SU-DHL-6 (cell line): ENCODE data around the gene MAST2.

Experiments
- H2AFZ ChIP-seq: fragments of 200-600 bp; sonication (generic); 2 replicates; pipeline ENCODE4 v1.6.1; 2014; ENCODE audit warnings: low read depth, mild to moderate bottlenecking, moderate library complexity, mixed read lengths, antibody characterized with exemption, low read length; ENCODE audit not compliant: severe bottlenecking
- H3F3A ChIP-seq: fragments of 200-600 bp; shearing (Covaris generic); 2 replicates; pipeline ENCODE4 v1.6.0; 2016; ENCODE audit warnings: antibody characterized with exemption, mild to moderate bottlenecking; ENCODE audit not compliant: insufficient read depth
- H3K27ac ChIP-seq: fragments of 200-600 bp; sonication (generic); 2 replicates; pipeline ENCODE4 v1.5.1; 2016; ENCODE audit warnings: low read depth, mild to moderate bottlenecking, low read length, moderate library complexity, mixed read lengths
- H3K27me3 ChIP-seq: fragments of 200-600 bp; sonication (generic), shearing (Covaris generic); 2 replicates; pipeline ENCODE4 v1.6.0; 2014; ENCODE audit warnings: mild to moderate bottlenecking, low read length
- H3K36me3 ChIP-seq: fragments of 200-600 bp; sonication (generic); 2 replicates; pipeline ENCODE4 v1.6.1; 2014; ENCODE audit warnings: mild to moderate bottlenecking, low read length, mixed read lengths
- H3K4me2 ChIP-seq: fragments of 300-600, 200-600 bp; shearing (Covaris generic), sonication (generic); 2 replicates; pipeline ENCODE4 v1.6.0; 2014; ENCODE audit warnings: low read length, low read depth, mild to moderate bottlenecking; ENCODE audit not compliant: poor library complexity, severe bottlenecking
- H3K4me3 ChIP-seq: fragments of 200-600 bp; sonication (generic); 2 replicates; pipeline ENCODE4 v1.5.1; 2014; ENCODE audit warnings: antibody characterized with exemption, low read length, mild to moderate bottlenecking, mixed read lengths; ENCODE audit not compliant: insufficient read depth, poor library complexity, severe bottlenecking
- H3K79me2 ChIP-seq: fragments of 200-600 bp; sonication (generic); 2 replicates; pipeline ENCODE4 v1.6.1; 2014; ENCODE audit warnings: mild to moderate bottlenecking, low read length, moderate library complexity; ENCODE audit not compliant: insufficient read depth
- H3K9ac ChIP-seq: fragments of 200-600 bp; sonication (generic); 2 replicates; pipeline ENCODE4 v1.7.0; 2014; ENCODE audit warnings: mild to moderate bottlenecking, low read length
- H3K9me2 ChIP-seq: fragments of 200-600 bp; sonication (generic); replicated peaks from 2 replicates; pipeline ENCODE4 v1.6.1; 2014; ENCODE audit warnings: low read length; ENCODE audit not compliant: insufficient read depth
- H3K9me3 ChIP-seq: fragments of 200-600 bp; sonication (generic); 2 replicates; pipeline ENCODE4 v1.6.1; 2014; ENCODE audit warnings: low read length, mixed read lengths; ENCODE audit not compliant: insufficient read depth
- H4K20me1 ChIP-seq: fragments of 200-600 bp; sonication (generic); 2 replicates; pipeline ENCODE4 v1.6.1; 2014; ENCODE audit warnings: low read depth, mild to moderate bottlenecking, antibody characterized with exemption, low read length, moderate library complexity, mixed read lengths
- EZH2phosphoT487 ChIP-seq: fragments of 200-600 bp; sonication (generic), shearing (Covaris generic); conservative IDR thresholded peaks from 2 replicates; pipeline ENCODE4 v1.6.1; 2018; ENCODE audit warnings: mild to moderate bottlenecking, antibody characterized with exemption, low read length, moderate library complexity, mixed read lengths
- TF ChIP-seq, protein P1 (sequence below): fragments of 200-600 bp; sonication (generic); IDR thresholded peaks from one replicate; pipeline ENCODE4 v1.5.1; 2017; ENCODE audit warnings: antibody characterized with exemption, mild to moderate bottlenecking, low read length, moderate library complexity; ENCODE audit not compliant: insufficient read depth, poor library complexity, severe bottlenecking

MAST2 gene

DNA sequence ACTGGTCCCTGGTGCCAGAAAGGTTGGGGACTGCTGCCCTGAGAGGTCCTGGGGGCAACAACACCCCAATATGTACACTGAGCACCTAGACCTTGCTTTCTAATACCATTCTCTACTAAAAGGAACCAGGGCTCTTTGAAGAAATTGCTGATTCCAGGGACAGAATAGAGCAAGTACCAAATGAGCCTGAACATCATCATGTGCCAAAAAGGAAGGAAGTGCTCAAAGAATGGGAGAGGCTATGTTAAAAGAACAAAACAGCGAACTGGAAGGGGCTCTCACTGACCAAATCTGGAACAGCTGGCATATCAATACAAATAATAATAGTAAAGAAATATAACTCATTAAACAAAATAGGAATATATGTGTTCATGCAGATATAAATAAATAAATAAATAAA is 278.2 kb downstream of the MAST2 start:
- no peak overlapping the region for H3K4me2 ChIP-seq
- no peaks in the 10 kb centered on the region for H3F3A ChIP-seq
- H2AFZ ChIP-seq = no peak overlapping the region
- no peaks in the 10 kb centered on the region for H3K27me3 ChIP-seq
- no peak overlapping the region for H3K27ac ChIP-seq
- H3K9me2 ChIP-seq = no peaks in the 10 kb centered on the region
- H3K9me3 ChIP-seq = peaks cover 7% of the 10 kb centered on the region; the same call in 1 of the 2 replicates
- no peaks in the 10 kb centered on the region for H3K79me2 ChIP-seq
- no peaks in the 10 kb centered on the region for H4K20me1 ChIP-seq
- TF ChIP-seq EZH2phosphoT487 = no peak
- TF ChIP-seq, protein P1, sequence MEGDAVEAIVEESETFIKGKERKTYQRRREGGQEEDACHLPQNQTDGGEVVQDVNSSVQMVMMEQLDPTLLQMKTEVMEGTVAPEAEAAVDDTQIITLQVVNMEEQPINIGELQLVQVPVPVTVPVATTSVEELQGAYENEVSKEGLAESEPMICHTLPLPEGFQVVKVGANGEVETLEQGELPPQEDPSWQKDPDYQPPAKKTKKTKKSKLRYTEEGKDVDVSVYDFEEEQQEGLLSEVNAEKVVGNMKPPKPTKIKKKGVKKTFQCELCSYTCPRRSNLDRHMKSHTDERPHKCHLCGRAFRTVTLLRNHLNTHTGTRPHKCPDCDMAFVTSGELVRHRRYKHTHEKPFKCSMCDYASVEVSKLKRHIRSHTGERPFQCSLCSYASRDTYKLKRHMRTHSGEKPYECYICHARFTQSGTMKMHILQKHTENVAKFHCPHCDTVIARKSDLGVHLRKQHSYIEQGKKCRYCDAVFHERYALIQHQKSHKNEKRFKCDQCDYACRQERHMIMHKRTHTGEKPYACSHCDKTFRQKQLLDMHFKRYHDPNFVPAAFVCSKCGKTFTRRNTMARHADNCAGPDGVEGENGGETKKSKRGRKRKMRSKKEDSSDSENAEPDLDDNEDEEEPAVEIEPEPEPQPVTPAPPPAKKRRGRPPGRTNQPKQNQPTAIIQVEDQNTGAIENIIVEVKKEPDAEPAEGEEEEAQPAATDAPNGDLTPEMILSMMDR = no peak
- no peak overlapping the region for H3K4me3 ChIP-seq
- H3K9ac ChIP-seq = no peak overlapping the region
- H3K36me3 ChIP-seq = 0 out of 2 replicates have a peak, but pooled peaks cover 7% of the 10 kb centered on the region

DNA sequence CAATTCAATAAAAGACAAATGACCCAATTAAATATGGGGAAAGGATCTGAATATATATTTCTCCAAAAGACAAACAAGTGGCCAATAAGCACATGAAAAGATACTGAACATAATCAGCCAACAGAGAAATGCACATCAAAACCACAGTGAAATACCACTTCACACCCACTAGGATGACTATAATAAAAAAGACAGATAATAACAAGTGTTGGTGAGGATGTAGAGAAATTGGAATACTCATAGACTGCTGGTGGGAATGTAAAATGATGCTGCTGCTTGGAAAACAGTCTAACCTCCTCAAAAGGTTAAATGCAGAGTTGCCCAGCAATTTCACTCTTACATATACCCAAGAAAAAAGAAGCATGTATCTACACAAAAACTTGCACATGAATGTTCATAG is 280.2 kb downstream of the MAST2 start:
- Histone ChIP-seq H3K27ac (no peak overlapping the region), H3K9me2 (no peaks in the 10 kb centered on the region), H4K20me1 (no peaks in the 10 kb centered on the region), H3K36me3 (0 out of 2 replicates have a peak, but pooled peaks cover 7% of the 10 kb centered on the region), H3K9me3 (peaks cover 7% of the 10 kb centered on the region; the same call in 1 of the 2 replicates), H3K27me3 (no peaks in the 10 kb centered on the region), H3K4me3 (no peak overlapping the region), H3F3A (no peaks in the 10 kb centered on the region), H2AFZ (no peak overlapping the region), H3K4me2 (no peak overlapping the region), H3K79me2 (no peaks in the 10 kb centered on the region), H3K9ac (no peak overlapping the region)
- TF ChIP-seq, protein P1 = no peak
- TF ChIP-seq EZH2phosphoT487 = no peak

DNA sequence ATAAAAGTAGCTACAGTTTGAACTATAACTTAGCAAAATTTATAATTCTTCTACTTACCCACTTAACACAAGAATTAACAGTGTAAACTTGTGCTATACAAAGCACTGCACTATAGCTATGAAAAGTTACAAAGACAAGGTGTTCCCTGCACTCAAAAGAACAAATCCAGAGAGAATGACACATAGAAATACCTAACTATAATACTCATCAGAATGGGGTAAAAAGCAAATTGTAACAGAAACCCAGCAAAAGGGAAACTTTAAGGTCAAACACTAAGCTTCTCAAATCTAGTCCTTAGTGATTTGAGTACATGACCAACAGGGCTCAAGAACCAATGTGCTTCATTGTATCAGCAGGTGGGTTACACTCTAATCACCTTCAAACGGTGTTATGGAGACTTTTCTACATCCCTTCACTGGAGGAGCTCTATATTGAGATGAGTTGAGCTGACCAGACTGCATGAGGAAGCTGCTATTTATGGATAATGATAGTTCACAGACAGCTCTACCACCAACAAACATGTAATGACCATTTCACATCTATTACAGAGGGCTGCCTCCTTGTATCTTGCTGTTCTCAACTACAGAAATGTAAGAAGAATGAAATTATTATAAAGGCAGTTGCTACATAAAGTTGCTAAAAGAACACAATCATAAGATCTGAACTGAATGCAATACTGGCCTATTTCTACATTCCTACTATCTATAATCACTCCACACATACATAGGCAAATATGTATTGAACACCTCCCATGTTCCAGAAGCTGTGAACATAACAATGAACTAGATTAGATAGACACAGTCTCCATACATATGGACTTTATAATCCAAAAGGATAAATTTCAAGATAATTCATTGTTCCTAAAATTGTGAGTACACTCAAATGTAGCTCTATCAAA is 281.4 kb downstream of the MAST2 start:
- H3K79me2 ChIP-seq = no peaks in the 10 kb centered on the region
- H3K4me2 ChIP-seq = no peak overlapping the region
- H3K36me3 ChIP-seq = 0 out of 2 replicates have a peak, but pooled peaks cover 7% of the 10 kb centered on the region
- H2AFZ ChIP-seq = no peak overlapping the region
- no peaks in the 10 kb centered on the region for H3F3A ChIP-seq
- no peaks in the 10 kb centered on the region for H3K9me2 ChIP-seq
- no peak overlapping the region for H3K9ac ChIP-seq
- peaks cover 7% of the 10 kb centered on the region; the same call in 1 of the 2 replicates for H3K9me3 ChIP-seq
- H3K4me3 ChIP-seq = no peak overlapping the region
- TF ChIP-seq EZH2phosphoT487 = no peak
- TF ChIP-seq, protein P1 = no peak
- no peaks in the 10 kb centered on the region for H4K20me1 ChIP-seq
- no peaks in the 10 kb centered on the region for H3K27me3 ChIP-seq
- no peak overlapping the region for H3K27ac ChIP-seq
